Cardiac atrium fibroblast (primary cell): ENCODE results near the gene CTDP1. TPM values are rescaled to one million over a fixed set of nuclear protein-coding genes. Genes with fewer than 3 reads are reported as not detected.

Experiments used
- total RNA-seq: library from RNA; depleted of rRNA; stranded (reverse); fragments of >200 nt; gene quantifications from 2 replicates; pipeline ENCODE4 v1.2.3, GENCODE V29; 2015

The CTDP1 gene
- total RNA-seq, result 16.6 and 19.0 TPM in 2 replicates

GRCh38 chr18:79679552-79680099, at the start of gene CTDP1:
Gene CTDP1, plus strand, starts transcription at chr18:79679803. Its CDS starts 145 bp downstream, at chr18:79679948.

GRCh38 chr18:79797518-79798345, 118.1 kb downstream of the CTDP1 start, which contains the start of gene KCNG2:
Gene KCNG2, plus strand, starts transcription at chr18:79797938. Its CDS starts 65,730 bp downstream, at chr18:79863668.

Other genes with a start within 250 kb of the CTDP1 start
- gene KCNG2, start 118.1 kb downstream of the CTDP1 start, total RNA-seq, result 2.3 and 9.7 TPM in 2 replicates